DOHH2 (cell line): ENCODE data around the gene ANO9.
"Not testable (repeated sequence)": the region's sequence is repeated elsewhere in the genome, so short reads cannot be mapped to it uniquely, and the experiment has no call there.

ENCODE experiments used
- H3F3A ChIP-seq: fragments of 200-600 bp; sonication (generic), shearing (Covaris generic); 2 replicates; pipeline ENCODE4 v1.6.0; 2016; ENCODE audit warnings: antibody characterized with exemption, mild to moderate bottlenecking; ENCODE audit not compliant: control insufficient read depth, insufficient read depth
- H3K27ac ChIP-seq: fragments of 200-600 bp; sonication (generic); 2 replicates; pipeline ENCODE4 v1.5.1; 2014; ENCODE audit warnings: low read depth, mild to moderate bottlenecking, low read length, moderate library complexity
- H3K27me3 ChIP-seq: fragments of 200-600 bp; sonication (generic); 2 replicates; pipeline ENCODE4 v1.6.1; 2014; ENCODE audit warnings: mild to moderate bottlenecking, low read length, mixed read lengths; ENCODE audit not compliant: control insufficient read depth
- H3K36me3 ChIP-seq: fragments of 200-600 bp; sonication (generic); 2 replicates; pipeline ENCODE4 v1.6.1; 2014; ENCODE audit warnings: mild to moderate bottlenecking, low read length, moderate library complexity, mixed read lengths; ENCODE audit not compliant: control insufficient read depth
- H3K4me1 ChIP-seq: fragments of 200-600 bp; sonication (generic); 2 replicates; pipeline ENCODE4 v1.6.1; 2014; ENCODE audit warnings: mild to moderate bottlenecking, low read length, mixed read lengths; ENCODE audit not compliant: control insufficient read depth
- H3K4me2 ChIP-seq: fragments of 200-600 bp; sonication (generic); 2 replicates; pipeline ENCODE4 v1.6.0; 2014; ENCODE audit warnings: mild to moderate bottlenecking, low read length, moderate library complexity
- H3K4me3 ChIP-seq: fragments of 200-600 bp; sonication (generic); 2 replicates; pipeline ENCODE4 v1.5.1; 2014; ENCODE audit warnings: mild to moderate bottlenecking, low read length, mixed read lengths
- H3K79me2 ChIP-seq: fragments of 200-600 bp; sonication (generic); 2 replicates; pipeline ENCODE4 v1.6.1; 2014; ENCODE audit warnings: mild to moderate bottlenecking, low read length, mixed read lengths; ENCODE audit not compliant: control insufficient read depth
- H3K9me2 ChIP-seq: fragments of 200-600 bp; sonication (generic); replicated peaks from 2 replicates; pipeline ENCODE4 v1.6.1; 2014; ENCODE audit warnings: mild to moderate bottlenecking, low read length, mixed read lengths; ENCODE audit not compliant: control insufficient read depth
- H3K9me3 ChIP-seq: fragments of 200-600 bp; sonication (generic); 2 replicates; pipeline ENCODE4 v1.6.1; 2014; ENCODE audit warnings: antibody characterized with exemption, low read length, mixed read lengths; ENCODE audit not compliant: control insufficient read depth, insufficient read depth
- H4K20me1 ChIP-seq: fragments of 200-600 bp; sonication (generic); 2 replicates; pipeline ENCODE4 v1.6.0; 2014; ENCODE audit warnings: low read depth, mild to moderate bottlenecking, antibody characterized with exemption, low read length, moderate library complexity; ENCODE audit not compliant: control insufficient read depth, insufficient read depth
- EZH2phosphoT487 ChIP-seq: fragments of 200-600 bp; sonication (generic); IDR thresholded peaks from 2 replicates; pipeline ENCODE4 v1.6.1; 2017; ENCODE audit warnings: borderline replicate concordance, mild to moderate bottlenecking, antibody characterized with exemption, low read length, moderate library complexity, mixed read lengths
- TF ChIP-seq, protein P1 (sequence below): fragments of 200-600 bp; sonication (generic); IDR thresholded peaks from one replicate; pipeline ENCODE4 v1.5.1; 2014; ENCODE audit warnings: antibody characterized with exemption, mild to moderate bottlenecking, low read depth, low read length; ENCODE audit not compliant: poor library complexity, severe bottlenecking

ANO9 gene

GRCh38 chr11:413120-414081 lies 28.4 kb downstream of the ANO9 start:
- H3K4me2 ChIP-seq = no peak overlapping the region
- H3K79me2 ChIP-seq = no peaks in the 10 kb centered on the region

DNA sequence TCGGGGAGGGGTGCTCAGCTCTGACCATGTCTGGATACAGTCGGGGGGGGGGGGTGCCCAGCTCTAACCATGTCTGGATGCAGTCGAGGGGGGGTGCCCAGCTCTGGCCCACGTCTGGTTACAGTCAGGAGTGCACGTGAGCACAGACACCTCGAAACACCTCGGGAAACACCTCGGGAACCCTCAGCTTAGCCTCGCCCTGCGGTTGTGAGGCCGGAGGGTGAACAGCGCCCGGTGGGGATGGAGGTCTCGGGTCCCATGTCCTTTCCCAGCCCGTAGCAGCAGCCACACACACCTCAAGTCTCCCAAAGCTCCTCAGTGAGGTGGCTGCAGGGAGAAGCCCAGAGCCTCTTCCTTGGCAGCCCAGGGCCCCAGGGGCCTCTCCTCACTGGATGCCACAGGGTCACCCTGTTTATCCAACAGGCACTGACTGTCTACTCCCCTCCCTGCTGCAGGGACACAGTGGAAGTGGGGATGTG lies 29.1 kb downstream of the ANO9 start:
- no peaks in the 10 kb centered on the region for H3K79me2 ChIP-seq
- H3K27me3 ChIP-seq = peaks cover 22% of the 10 kb centered on the region
- peaks cover 20% of the 10 kb centered on the region for H3K4me1 ChIP-seq
- H3K4me2 ChIP-seq = no peak overlapping the region
- H3K9me3 ChIP-seq = no peaks in the 10 kb centered on the region
- TF ChIP-seq, protein P1, sequence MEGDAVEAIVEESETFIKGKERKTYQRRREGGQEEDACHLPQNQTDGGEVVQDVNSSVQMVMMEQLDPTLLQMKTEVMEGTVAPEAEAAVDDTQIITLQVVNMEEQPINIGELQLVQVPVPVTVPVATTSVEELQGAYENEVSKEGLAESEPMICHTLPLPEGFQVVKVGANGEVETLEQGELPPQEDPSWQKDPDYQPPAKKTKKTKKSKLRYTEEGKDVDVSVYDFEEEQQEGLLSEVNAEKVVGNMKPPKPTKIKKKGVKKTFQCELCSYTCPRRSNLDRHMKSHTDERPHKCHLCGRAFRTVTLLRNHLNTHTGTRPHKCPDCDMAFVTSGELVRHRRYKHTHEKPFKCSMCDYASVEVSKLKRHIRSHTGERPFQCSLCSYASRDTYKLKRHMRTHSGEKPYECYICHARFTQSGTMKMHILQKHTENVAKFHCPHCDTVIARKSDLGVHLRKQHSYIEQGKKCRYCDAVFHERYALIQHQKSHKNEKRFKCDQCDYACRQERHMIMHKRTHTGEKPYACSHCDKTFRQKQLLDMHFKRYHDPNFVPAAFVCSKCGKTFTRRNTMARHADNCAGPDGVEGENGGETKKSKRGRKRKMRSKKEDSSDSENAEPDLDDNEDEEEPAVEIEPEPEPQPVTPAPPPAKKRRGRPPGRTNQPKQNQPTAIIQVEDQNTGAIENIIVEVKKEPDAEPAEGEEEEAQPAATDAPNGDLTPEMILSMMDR = no peak
- no peak for TF ChIP-seq EZH2phosphoT487
- H3F3A ChIP-seq = no peaks in the 10 kb centered on the region
- no peaks in the 10 kb centered on the region for H3K9me2 ChIP-seq
- no peak overlapping the region for H3K27ac ChIP-seq
- no peaks in the 10 kb centered on the region for H3K36me3 ChIP-seq
- H4K20me1 ChIP-seq = no peaks in the 10 kb centered on the region
- no peak overlapping the region for H3K4me3 ChIP-seq

More at GRCh38 chr11:413120-414081, 28.4 kb downstream of the ANO9 start:
- Histone ChIP-seq H3K27me3 (peaks cover 23% of the 10 kb centered on the region), H4K20me1 (no peaks in the 10 kb centered on the region), H3K4me3 (no peak overlapping the region), H3K36me3 (no peaks in the 10 kb centered on the region), H3F3A (no peaks in the 10 kb centered on the region), H3K9me2 (no peaks in the 10 kb centered on the region), H3K9me3 (no peaks in the 10 kb centered on the region), H3K4me1 (peaks cover 20% of the 10 kb centered on the region), H3K27ac (no peak overlapping the region)
- TF ChIP-seq, protein P1 = no peak
- no peak for TF ChIP-seq EZH2phosphoT487

DNA sequence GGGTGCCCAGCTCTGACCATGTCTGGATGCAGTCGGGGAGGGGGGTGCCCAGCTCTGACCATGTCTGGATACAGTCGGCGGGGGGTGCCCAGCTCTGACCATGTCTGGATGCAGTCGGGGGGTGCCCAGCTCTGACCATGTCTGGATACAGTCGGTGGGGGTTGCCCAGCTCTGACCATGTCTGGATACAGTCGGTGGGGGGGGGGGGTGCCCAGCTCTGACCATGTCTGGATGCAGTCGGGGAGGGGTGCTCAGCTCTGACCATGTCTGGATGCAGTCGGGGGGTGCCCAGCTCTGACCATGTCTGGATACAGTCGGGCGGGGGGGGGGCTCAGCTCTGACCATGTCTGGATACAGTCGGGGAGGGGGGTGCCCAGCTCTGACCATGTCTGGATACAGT lies 30.3 kb downstream of the ANO9 start:
- H3K9me3 ChIP-seq, H3K79me2 ChIP-seq: not testable (repeated sequence)
- H3K4me1 ChIP-seq = peaks cover 29% of the 10 kb centered on the region

GRCh38 chr11:410711-411110 lies 31.1 kb downstream of the ANO9 start:
- not testable (repeated sequence) for H3K9me2 ChIP-seq, H3K4me2 ChIP-seq, H3K36me3 ChIP-seq, H3K4me3 ChIP-seq, H3K9me3 ChIP-seq, H3K27ac ChIP-seq, H4K20me1 ChIP-seq, H3K79me2 ChIP-seq, H3F3A ChIP-seq, H3K27me3 ChIP-seq
- H3K4me1 ChIP-seq = peaks cover 27% of the 10 kb centered on the region

More for the DNA sequence above, 30.3 kb downstream of the ANO9 start:
- H3K36me3 ChIP-seq, H3F3A ChIP-seq, H3K4me2 ChIP-seq, H3K9me2 ChIP-seq, H3K4me3 ChIP-seq, H3K27ac ChIP-seq, H4K20me1 ChIP-seq: not testable (repeated sequence)
- peaks cover 13% of the 10 kb centered on the region for H3K27me3 ChIP-seq
